ENCODE results near the gene KEAP1.
"Not testable (repeated sequence)": the region's sequence is repeated elsewhere in the genome, so short reads cannot be mapped to it uniquely, and the experiment has no call there.

KEAP1 gene

DNA sequence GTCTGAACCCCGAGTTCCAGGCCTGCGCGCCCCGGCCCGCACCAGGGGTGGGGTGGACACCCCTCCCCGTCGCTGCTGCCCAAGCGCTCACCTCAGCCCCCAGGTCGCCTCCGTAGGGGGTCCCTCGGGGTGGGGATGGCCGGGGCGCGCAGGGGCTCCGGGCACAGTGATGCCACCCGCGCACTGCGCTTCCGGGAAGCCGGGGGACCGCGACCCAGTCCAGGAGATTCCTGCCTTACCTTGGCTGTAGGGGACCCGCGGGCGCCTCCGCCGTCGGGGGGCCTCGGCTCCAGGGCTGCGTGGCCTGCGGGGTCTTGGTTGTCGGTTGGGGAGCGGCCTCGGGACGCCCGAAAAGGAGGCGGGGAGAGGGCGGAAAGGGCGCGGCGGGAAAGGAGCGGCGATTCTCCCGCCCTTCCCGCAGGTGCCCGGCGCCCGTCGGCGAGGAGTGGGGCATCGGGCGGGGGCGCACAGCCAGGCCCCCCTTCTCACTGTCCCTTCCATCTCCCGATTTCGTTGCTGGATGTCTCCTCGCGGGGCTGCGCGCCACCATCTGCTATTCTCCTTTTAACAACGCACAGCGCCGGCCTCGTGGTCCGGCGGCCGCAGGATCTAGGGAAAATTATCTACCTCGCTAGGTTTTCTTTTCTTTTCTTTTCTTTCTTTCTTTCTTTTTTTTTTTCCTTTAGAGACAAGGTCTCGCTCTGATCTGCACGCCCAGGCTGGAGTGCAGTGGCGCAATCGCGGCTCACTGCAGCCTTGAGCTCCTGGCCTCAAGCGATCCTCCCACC lies at the start of gene KEAP1:
KEAP1 (minus strand) TSS at position 355 of the 788 bp plus-strand sequence. CDS start 3,323 bp downstream, outside the sequence.
- DNase-seq: peak; percentile 30

DNA sequence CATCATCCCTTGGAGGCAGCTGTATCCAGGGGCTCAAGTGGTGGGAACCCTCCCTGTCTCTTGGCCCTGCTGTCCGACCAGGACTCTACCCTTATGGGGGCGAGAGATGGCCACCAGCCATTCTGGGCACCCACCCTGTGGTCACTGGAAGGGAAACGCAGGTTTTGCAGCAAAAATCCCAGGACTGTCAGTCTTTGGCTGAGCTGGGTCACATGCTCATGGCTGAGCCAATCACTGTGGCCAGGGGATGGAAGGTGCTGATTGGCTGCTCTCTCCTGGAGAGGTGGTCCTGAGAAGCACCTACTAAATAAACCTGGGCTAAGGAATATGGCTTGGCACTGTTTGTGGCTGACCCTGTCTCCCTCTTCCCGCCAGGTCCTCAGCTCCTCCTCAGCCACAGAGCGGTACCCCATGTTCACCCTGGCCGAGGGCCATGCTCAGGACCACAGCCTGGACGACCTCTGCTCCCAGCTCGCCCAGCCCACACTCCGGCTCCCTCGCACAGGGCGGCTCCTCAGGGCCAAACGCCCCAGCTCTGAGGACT lies 49.4 kb upstream of the KEAP1 start:
- no peak for DNase-seq

DNA sequence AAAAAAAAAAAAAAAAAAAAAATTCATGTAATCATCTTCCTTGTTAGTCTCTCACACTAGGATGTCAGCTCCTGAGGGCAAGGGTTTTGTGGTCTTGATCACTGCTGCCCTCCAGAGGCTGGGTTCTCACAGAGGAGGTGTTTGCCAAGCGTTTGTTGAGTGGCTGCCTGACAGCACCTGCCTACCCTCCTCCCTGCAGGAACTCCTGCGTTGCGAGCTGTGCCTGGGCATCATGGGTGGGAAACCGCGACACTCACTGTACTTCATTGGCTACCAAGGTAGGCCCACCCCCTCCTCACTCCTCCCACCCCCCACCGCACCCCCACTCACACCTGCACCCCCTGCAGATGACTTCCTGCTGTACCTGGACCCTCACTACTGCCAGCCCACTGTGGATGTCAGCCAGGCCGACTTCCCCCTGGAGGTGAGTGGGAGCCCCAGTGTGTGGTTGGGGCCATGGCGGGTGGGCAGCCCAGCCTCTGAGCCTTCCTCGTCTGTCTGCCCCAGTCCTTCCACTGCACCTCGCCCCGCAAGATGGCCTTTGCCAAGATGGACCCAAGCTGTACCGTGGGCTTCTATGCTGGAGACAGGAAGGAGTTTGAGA lies 48.6 kb upstream of the KEAP1 start:
- DNase-seq: peak; percentile 35

DNA sequence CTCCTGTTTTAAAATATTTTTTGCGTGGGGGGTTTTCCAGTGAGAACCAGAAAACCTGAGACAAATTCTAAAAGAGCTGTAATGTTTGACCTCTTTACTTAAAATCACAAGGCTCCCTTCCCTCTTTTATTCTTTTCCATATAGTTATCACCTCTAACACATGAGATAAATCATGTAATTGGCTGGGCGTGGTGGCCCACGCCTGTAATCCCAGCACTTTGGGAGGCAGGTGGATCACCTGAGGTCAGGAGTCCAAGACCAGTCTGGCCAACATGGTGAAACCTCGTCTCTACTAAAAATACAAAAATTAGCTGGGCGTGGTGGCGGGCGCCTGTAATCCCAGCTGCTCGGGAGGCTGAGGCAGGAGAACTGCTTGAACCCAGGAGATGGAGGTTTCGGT lies 47.9 kb upstream of the KEAP1 start:
- not testable (repeated sequence) for DNase-seq

DNA sequence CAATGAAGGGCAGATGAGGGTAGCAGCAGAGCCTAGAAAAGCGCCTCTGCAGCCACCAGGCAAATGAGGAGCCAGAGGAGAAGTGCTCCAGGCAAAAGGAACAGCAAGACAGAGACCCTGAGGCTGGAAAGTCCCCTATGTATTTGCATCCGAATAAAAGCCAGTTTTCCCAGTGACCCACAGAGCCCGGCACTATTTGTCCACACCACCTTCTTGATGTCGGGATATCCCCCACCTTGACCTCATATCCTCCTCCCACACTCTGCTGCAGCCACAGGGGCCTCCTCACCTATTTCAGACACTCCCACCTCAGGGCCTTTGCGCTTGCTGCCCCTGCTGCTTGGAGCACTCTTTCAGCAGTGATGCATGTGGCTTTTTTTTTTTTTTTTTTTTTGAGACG lies 47.2 kb upstream of the KEAP1 start:
- no peak for DNase-seq

DNA sequence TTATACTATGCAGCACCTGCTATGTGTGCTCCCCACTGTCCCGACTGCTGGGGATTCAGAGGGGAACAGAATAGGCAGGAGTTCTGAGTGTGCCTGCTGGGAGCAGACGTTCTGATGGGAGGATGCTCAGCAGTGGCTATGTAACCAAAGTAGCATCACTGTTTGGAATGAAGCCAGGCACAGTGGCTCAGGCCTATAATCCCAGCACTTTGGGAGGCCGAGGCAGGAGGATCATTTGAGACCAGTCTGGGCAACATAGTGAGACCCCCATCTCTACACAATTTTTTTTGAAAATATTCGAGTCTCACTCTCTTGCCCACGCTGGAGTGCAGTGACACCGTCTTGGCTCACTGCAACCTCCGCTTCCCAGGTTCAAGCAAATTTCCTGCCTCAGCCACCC lies 46.6 kb upstream of the KEAP1 start:
- no peak for DNase-seq

DNA sequence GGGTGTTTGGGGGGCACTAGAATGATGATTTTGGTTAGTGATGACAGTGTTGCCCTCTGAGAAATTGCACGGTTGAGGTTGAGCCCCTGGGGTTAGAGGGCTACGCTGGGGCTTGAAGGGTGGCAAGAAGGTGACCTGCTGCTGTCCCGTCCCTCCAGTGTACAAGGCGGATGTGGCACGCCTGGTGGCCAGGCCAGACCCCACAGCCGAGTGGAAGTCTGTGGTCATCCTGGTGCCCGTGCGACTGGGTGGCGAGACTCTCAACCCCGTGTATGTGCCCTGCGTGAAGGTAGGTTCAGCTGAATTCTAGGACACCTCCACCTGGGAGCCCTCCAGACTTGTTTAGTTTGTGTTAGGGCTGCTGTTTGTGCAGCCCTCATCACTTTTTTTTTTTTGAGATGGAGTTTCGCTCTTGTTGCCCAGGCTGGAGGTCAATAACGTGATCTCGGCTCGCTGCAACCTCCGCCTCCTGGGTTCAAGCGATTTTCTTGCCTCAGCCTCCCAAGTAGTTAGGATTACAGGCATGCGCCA lies 45.7 kb upstream of the KEAP1 start:
- no peak for DNase-seq

DNA sequence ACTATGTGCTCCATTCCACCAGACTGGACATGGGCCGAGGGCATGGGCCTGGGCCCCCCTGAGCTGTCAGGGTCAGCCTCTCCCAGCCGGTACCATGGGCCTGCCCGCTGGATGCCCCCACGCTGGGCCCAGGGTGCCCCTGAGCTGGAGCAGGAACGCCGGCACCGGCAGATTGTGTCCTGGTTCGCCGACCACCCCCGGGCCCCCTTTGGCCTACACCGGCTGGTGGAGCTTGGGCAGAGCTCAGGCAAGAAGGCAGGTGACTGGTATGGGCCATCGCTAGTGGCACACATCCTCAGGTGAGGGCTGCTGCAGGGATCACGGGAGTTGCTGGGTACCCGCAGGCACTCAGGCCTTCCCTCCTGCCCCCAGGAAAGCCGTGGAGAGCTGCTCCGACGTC lies 43.7 kb upstream of the KEAP1 start:
- no peak for DNase-seq

DNA sequence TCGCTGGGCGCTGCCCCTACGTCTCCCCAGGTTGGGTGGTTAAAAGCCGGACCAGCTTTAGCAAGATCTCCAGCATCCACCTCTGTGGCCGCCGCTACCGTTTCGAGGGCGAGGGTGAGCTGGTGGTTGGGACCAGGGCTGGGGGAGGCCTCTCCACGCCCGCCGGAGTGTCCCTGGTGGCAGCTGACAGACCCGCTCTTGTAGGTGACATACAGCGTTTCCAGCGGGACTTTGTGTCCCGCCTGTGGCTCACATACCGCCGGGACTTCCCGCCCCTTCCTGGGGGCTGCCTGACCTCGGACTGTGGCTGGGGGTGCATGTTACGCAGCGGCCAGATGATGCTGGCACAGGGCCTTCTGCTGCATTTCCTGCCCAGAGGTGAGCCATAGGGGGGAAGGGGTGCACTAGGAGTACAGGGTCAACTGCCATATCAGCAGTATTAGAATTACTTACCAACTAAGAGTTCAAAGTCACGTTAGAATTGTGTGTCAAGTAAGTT lies 41.6 kb upstream of the KEAP1 start:
- DNase-seq: no peak

DNA sequence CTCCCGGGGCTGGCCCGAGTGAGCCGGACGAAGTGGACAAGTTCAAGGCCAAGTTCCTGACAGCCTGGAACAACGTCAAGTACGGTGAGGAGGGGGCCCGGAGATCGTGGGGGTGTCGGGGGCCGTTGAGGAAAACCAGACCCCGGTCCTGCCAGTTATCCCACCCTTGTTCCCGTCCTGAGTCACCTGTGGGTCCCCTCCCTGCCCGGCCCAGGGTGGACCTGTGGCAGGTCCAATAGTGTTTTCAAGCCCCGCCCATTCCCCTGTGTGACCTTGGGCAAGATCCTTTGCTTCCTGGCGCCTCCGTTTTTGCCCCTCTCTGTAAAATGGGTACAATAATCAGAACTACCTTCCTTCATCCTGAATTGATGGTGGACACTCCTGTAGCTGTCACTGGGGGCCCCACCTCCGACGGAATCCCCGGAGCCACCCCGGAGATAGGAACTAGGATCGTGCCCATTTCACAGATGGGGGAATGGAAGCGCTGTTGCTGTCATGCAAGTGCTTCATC lies 41.1 kb upstream of the KEAP1 start:
- DNase-seq: no peak

DNA sequence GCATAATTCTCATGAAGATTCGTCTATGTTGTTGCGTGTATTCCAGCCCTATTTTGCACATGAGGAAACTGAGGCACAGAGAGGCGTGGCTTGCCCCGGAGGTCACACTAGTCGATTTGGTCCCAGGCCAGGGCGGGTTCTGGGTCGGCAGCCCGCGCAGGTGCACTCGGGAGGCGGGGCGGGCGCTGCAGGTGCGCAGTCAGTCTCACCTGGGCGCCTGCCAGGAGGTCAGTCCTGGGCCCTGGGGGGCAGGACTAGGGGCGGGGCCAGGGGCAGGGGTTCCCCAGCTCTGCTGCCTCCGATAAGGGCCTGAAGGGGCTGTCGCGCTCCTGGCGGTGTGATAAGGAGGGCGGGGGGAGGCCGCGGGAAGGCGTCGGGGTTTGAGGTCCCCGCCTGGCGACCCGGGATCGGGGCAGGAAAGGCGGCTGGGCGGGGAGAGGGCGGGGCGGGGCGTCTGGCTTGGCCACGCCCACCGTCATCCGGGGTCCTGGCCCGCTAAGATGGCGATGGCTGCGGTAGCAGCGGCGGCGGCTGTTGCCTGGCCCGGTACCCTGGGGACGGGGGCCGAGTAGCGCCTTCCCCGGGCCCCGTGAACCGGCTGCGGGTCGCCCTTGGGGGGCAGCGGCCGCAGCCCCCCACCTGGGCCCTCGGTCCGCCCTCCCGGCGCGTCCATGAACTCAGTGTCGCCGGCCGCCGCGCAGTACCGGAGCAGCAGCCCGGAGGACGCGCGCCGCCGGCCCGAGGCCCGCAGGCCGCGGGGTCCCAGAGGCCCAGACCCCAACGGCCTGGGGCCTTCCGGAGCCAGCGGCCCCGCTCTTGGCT lies 40.5 kb upstream of the KEAP1 start, which contains the start of gene ATG4D:
ATG4D (plus strand) TSS at position 485 of the 822 bp plus-strand sequence; CDS start at position 672, 187 bp downstream.
- peak; percentile 79 for DNase-seq

DNA sequence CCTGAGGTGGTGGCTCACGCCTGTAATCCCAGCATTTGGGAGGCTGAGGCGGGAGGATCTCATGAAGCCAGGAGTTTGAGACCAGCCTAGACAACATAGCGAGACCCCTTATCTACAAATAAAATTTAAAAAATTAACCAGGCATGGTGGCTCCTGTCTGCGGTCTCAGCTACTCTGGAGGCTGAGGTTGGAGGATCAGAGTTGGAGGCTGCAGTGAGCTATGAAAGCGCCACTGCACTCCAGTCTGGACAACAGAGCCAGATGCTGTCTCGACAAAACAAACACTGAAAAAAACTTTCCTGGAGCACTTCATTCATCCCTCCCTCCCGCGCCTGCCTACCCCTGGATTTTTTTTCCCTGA lies 39.9 kb upstream of the KEAP1 start:
- DNase-seq: no peak

DNA sequence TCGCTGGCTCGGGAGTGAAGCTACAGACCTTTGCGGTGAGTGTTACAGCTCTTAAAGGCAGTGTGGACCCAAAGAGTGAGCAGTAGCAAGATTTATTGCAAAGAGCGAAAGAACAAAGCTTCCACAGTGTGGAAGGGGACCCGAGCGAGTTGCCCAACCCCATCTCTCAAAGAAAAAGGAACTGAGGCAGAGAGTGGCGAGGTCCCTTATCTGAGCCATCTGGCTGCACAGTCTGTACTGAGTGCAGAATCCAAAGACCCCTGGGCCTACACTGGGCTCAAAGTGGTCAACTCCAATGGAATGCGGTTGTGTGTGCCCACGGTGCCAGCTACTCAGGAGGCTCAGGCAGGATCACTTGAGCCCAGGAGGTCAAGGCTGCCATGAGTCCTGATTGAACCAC lies 35.9 kb upstream of the KEAP1 start:
- DNase-seq: not testable (repeated sequence)

DNA sequence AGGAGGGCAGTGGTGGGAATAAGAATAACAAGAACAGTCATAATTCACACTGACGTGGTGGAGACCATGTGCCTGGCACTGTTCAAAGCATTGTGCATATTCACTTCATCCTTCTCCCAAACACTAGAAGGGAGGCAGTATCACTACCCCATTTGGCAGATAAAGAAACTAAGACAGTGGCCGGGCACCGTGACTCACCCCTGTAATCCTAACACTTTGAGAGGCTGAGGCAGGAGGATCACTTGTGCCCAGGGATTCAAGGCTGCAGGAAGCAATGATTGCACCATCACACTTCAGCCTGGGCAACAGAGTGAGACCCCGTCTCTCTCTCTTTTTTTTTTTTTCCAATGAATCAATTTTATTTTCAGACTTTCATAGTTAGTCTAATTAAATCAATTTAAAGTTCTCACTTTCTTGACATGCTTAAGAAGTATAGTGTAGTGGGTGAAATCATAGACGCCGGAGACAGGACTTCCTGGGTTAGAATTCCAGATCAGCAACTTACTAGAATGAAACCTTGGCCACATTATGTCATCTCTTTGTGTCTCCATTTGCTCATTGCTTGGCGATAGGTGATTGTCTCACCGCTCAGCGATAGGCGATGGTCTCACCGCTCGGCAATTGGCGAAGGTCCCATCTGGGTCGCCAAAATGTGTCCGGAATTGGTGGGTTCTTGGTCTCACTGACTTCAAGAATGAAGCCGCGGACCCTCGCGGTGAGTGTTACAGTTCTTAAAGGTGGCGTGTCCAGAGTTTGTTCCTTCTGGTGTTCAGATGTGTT lies 35.2 kb upstream of the KEAP1 start:
- DNase-seq: no peak

DNA sequence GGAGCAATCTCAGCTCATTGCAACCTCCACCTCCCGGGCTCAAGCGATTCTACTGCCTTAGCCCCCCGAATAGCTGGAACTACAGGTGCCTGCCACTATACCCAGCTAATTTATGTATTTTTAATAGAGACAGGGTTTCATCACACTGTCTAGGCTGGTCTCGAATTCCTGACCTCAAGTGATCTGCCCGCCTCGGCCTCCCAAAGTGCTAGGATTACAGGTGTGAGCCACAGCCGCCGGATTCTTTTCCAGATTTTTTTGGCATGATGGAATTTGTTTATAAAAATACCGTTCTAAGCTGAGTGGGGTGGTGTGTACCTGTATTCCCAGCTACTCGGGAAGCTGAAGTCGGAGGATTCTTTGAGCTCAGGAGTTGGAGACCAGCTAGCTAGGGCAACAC lies 34.5 kb upstream of the KEAP1 start:
- no peak for DNase-seq

DNA sequence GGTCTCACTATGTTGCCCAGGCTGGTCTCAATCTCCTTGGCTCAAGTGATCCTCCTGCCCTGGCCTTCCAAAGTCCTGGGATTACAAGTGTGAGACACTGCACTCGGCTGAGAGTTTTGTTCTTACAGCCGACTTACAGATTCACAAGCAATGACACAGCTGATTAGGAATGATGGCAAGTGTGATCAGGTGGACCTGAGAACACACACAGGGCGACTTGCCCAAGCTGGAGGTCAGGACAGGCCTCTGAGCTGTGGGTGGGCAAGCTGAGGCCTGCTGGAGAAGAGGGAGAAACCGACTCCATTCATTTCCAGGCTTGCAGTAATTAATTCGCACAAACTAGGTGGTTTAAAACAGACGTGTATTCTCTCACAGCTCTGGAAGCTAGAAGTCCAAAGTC lies 32.5 kb upstream of the KEAP1 start:
- DNase-seq: no peak

DNA sequence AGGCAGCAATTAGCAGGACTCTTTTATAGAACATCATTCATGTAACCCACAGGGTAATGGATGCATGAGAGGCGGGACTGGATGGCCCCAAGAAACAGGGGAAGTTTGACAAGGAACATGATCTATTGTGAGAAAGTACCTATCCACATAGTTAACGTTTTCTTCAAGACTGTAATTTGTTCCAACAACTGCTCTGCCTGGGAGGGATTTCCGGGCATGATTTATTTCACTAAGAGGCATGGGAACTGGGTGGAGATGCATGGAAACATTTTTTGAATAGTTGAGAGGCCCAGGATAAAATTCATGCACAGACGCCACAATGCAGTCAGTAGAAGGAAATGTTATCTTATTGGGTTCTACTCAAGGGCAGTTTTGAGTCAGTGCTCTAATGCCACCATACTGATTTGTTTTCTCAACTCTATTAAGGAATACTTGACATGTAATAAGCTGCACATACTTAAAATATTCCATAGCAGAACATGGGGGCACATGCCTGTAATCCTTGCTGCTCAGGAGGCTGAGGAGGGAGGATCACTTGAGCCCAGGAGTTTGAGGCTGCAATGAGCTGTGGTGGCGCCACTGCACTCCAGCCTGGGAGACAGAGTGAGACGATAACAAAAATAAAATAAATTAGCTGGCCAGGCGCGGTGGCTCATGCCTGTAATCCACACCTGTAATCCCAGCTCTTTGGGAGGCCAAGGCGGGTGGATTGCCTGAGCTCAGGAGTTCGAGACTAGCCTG lies 30.7 kb upstream of the KEAP1 start:
- no peak for DNase-seq

DNA sequence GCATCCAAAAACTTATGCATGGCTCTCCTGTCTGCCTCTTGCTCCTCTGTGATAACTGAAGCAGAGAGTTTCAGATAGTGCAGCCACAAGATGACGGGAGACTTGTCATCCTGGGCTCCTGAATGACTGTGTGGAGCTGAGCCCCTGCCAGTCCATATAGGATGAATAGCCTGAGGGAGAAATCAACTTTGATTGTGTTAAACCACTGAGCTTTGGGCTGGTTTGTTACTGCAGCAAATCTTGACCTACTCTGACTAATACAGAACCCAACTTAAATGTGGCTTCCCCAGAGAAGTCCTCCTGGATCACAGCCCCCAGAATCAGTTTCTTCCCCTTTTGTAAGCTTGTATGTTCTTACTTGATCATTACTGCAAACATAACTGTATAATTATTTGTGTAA lies 29.3 kb upstream of the KEAP1 start:
- no peak for DNase-seq

DNA sequence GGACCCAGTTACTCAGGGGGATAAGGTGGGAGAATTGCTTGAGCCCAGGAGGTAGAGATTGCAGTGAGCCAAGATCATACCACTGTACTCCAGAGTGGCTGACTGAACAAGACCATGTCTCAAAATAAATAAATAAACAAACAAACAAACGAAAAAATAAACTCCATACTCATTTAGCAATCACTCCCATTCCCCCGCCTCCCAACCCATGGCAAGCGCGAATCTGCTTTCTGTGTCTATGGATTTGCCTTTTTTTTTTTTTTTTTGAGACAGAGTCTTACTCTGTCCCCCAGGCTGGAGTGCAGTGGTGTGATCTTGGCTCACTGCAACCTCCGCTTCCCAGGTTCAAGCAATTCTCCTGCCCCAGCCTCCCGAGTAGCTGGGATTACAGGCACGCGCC lies 23.7 kb upstream of the KEAP1 start:
- DNase-seq: not testable (repeated sequence)

DNA sequence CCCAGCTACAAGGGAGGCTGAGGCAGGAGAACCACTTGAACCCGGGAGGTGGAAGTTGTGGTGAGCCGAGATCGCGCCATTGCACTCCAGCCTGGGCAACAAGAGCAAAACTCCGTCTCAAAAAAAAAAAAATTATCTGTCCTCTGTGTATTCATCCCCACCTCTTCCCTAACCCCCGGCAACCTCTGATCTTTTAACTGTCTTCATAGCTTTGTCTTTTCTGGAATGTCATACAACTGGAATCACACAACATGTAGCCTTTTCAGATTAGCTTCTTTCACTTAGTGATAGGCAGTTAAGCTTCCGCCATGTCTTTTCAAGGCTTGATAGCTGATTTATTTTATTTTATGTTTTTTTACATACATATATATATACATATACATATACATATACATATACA lies 22.5 kb upstream of the KEAP1 start:
- no peak for DNase-seq

DNA sequence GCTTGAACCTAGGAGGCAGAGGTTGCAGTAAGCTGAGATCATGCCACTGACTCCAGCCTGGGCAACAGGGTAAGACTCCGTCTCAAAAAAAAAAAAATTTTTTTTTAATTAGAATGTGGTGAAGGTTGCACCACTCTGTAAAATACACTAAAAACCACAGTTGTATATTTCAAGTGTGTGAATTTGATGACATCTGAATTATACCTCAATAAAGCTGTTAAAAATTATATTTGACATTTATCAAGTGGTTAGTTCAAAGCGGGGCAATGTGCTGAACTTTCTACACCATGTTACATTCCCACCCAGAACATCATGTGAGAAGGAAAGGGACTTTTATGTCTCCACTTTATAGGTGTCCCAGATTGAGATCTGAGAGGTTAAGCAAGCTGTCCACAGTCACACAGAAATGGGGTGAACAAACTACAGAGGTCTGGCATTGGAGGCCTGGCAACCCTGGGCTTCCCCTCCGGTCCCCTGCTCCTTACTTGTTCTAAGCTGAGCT lies 20.0 kb upstream of the KEAP1 start:
- DNase-seq: no peak

All from activated gamma-delta T cell treated with Interleukin-2 at 50 U/mL for 16 hours (primary cell).